Activated CD8-positive, alpha-beta memory T cell treated with anti-CD3 and anti-CD28 coated beads for 24 hours (primary cell): Measurements from ENCODE around the gene RNF214.

ENCODE experiments used
- DNase-seq: peaks from one replicate; pipeline ENCODE4 v3.0.0-alpha.2; 2020

Gene RNF214

DNA sequence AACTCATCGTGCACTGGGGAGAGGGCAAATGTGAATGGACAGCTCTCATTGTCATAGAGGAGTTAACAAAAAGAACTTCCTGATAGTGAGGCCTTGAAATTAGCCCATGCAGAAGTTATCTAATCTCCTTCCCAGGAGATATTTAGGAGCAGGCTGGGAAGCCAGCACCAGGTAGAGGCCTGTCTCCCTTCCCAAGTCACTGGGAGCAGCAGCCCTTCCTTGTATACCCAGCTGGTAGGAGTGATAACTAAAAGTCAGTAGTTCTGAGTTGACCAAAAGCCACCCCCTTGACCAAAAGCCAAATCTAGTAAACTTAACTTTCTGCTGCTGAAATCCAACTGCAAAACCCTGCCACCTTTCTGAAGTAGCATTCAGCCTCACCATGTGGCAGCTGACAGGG lies 57.3 kb downstream of the RNF214 start:
- DNase-seq = no peak

DNA sequence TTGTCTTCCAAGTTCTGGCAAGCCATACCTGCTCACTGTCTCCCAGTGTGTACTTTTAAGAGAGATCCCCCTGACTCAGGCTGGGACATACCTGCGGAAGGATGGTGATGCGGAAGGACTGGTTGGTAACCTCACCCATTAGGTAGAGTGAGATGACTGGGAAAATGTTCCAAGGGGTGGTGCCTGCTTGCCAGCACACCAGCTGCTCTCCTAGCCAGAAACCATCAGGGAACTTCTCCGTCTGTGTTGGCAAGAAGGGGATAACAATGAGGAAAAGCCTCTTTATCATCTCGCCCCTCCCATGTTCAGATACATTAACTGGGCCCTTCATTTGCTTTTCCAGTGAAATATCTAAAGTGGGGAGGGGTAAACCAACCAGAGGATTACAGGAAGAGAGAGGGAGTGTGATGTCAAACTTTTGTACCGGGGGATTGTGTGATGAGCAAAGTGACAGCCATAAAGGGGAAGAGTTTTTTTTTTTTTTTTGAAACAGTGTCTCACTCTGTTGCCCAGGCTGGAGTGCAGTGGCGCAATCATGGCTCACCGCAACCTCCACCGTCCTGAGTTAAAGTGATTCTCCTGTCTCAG lies 58.4 kb downstream of the RNF214 start, which contains the start of gene BACE1-AS:
BACE1-AS (plus strand) TSS at position 538 of the 588 bp plus-strand sequence.
- DNase-seq = no peak

DNA sequence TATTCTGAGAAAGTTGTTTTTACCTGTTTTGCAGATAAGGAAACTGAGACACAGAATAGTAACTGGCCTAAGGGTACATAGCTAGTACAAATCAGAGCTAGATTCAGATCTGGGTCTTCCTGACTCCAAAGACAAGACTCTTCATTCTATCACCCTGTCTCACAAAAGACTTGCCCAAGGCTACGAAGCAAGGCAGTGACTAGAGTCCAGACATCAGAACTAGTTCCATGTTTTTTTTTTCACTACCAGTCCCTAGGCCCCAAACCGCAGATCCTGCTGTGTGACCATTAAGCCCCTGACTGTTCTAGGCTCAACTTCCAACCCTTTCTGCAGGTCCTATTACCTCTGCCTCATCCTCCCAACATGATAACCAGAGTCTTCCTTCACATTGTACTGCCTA lies 60.1 kb downstream of the RNF214 start:
- no peak for DNase-seq

DNA sequence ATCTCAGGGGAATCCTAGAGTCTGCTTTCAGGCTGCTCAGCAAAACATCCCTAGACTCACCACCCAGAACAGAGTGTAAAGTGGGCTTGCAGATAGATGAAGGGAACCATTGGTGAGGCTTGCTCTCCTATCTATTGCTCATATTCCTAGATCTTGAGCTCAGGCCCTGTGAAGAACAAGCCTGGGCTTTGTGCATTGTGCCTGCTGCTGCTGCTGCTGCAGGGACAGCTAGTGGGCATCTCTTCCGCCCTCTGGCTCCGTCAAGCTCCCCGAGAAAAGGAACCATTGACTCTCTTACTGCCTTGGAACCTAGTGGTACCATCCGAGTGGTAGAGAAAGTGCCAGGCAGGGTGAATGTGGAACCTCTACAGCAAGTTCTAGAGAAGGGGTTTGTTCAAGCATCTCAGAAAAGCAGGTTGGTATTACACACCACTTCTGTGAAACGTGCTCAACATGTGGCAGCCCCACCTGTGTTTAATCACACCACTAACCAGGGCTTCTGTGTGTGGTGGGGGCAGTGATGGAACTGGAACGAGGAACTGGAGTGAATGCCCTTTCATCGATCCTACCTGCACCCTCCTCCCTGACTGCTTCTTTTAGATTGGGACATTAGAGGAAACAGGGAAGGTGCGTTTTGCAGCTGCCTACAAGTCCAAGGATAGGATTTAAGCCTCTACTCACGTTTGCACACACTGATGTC lies 63.1 kb downstream of the RNF214 start:
- no peak for DNase-seq

DNA sequence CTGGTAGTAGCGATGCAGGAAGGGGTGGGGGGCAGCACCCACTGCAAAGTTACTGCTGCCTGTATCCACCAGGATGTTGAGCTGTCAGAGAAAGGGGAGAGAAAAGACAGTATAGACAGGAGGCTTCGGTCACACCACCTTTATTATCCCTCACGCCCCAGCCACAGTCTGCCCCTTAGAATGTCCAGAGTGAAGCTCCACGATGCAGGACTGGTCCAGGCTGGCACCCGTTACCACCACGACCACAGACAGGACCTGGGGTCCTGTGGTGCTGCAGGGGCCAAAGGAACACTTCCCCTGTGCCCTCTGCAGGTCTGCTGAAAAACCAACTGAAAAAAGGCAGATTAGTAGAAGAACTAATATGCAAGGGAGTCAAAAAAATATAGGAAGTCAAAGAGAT lies 64.4 kb downstream of the RNF214 start:
- DNase-seq = no peak

DNA sequence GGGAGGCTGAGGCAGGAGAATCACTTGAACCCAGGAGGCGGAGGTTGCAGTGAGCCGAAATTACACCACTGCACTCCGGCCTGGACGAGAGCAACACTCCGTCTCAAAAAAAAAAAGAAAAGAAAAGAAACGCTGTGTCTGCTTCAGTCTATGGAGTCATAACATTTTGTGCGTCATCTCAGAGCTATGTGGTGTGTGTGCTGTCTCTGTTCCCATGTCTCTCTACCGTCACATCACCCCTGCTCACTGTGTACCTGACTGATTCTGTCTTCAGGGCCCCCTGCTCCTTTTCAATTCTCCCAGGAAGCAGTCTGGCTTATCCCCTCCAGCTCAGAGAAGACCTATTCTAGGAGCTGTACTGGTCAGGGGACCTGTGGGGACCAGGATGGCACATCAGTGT lies 65.7 kb downstream of the RNF214 start:
- DNase-seq = no peak

DNA sequence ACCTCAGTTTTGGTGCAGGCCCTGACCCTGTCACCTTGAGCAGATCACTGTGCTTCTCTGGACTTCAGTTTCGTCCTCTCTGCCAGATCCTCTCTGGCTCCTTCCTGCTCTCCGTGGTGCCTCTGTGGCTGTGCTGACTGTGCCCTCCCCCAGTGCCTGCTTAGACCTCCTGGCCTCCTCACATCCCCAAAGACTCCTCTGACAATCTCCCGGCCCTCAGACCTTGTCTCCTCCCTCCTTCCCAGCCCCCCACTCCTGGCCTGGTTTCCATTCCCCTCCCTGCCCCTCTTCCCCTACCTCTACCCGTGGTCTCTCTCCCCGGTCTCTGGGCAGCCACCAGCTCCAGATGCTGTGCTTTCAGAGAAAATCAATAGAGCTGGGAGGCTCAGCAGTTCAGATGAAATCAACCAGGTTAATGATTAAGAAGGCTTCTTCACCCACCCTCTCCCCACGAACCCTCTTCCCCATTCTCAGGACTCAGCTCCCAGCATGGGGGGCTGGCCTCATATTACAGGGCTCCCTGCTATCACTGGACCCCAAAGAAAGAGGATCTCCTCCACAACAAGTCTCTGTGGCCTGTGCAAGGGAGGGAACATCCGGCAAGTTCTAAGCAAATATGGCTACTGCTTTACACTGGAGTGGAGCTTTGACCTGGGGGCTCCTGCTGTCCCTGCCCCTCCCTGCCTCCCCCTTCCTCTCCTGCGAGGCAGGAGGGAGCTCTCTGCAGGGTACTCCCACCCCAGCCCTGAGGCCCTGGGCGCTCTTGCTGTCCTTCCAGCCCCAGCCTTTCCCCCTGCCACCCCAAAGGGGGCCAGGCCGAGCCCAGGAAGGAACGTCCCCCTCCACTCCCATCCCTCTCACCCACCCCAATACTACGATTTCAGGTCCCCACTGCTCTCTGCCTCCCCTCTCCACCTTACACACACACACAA lies 67.1 kb downstream of the RNF214 start:
- no peak for DNase-seq

DNA sequence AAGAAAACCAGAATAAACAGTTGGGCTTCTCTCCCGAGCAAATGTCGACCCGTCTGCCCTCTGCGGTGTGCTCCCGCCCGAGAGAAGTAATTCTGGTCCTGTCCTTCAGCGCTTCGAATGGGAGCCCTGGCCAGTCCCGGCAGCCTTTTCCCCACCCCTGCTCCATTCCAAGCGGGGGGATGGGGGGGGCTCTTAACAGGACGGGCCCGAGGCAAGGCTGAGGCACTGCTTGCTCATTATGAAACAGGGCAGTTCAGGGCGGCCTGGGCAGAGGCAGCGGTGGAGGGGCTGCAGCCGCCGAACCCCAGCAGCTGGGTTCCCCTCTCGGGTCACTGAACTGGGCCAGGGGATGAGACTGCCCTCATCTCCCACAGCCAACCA lies 67.8 kb downstream of the RNF214 start:
- no peak for DNase-seq

DNA sequence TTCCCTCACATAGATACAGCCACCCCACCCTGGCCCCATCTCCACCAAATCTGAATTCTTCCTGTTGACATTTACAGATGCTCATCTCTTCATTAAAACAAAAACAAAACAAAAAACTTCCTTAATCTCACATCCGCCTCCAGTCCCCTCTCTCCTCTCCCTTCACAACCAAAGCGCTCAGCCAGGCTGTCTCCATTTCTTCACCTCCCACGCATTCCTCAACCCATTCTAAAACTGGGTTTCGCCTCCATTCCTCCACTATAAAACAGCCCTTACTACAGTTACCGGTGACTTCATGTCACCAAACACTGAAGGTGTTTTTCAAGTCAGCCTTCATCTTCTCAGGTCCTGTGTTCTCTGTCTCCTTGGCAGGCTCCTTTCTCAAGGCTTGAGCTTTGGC lies 68.3 kb downstream of the RNF214 start:
- no peak for DNase-seq

DNA sequence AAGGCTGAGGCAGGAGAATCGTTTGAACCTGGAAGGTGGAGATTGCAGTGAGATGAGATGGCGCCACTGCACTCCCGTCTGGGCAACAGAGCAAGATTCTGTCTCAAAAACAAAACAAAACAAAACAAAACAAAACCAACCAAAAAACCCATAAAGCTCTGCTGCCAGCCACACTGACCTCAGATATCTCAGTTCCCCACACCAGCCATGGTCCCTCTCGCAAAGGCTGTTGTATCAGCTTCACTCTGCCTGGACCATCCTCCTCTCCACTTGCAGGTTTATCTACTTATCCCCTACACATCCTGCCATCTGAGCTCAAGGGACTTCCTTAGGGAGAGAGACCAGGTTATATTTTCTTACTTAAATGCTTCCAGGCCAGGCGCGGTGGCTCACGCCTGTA lies 69.8 kb downstream of the RNF214 start:
- DNase-seq = no peak

DNA sequence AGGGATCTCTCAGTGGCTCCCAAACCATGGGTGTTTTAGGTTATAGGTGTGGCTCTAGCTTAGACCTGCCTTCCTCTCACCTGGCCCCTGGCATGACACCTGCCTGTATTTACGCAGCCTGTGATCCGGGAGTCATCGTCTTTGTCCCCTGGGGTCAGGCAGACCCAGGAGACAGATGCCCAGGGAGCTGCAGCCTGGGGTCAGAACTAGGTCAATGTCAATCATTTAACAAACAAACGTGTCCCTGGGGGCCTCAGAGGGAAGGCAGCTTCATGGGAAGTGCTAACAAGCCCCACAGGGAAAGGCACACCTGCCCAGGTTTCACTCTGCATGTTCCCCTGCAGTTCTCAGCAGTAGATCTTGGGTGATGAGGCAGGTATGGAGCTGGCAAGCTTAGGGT lies 70.6 kb downstream of the RNF214 start:
- no peak for DNase-seq

DNA sequence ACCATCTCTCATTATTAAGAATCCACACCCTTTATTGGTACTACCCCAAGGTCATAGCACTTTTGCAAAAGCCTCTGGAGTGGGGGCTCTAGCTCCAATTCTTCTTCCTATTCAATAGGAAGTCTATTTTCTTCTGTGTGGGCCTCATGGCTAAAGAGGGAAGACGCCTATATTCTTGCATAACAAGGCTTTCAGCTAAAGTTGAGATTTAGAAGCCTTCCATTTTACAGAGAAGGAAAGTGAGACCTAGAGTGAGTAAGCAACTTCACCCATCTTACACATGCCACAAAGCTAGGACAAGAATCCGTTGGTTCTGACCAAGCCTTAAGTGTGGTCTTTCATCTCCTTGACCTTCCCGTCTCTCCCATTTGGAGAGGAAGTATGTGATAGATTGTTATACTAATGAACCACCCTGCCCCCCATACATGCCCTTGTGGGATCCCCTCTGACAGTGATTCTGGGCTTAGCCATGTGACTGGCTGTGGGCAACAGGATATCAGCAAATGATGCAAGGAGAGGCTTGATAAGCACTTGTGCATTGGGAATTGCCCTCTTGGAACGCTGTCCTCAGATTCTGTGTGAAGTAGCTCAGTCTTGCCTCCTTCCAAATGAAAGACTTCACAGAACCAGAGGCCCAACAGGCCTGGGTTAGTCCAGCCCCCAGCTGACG lies 71.3 kb downstream of the RNF214 start:
- no peak for DNase-seq

DNA sequence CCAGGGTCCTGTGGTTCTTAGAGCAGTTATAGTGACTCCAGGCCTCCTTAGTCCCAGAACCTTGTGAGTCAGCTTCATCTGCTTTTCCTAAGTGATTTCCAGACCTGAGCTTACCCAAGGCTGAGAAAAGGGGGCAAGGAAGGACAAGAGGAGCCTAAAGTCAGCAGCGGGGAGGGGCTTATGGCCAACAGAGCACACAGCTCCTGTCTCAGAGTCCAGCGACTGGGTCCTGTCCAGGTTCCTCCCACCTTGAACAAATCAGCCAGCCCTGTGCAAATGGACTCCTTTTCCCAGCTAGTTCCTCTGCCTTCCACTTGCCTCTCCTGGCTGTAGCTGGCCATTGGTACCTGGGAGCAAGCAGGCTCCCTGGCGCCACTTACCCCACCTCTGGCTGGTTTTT lies 72.7 kb downstream of the RNF214 start:
- no peak for DNase-seq

DNA sequence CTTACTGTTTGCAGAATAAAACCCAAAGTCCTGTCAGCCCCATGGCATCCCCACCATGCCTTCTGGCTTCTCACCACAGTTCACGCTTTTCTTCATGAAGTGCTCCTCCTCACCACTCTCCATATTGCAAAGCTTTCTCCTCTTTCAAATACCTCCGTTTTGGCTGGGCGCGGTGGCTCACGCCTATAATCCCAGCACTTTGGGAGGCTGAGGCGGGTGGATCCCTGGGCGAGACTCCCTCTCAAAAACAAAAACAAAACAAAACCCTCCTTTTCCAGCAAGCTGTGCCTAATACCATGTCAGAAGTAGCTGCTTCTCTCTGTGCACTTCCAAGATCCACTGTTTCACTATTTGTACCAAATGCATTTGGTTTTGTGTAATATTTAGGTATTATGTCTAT lies 76.8 kb downstream of the RNF214 start:
- DNase-seq = no peak

DNA sequence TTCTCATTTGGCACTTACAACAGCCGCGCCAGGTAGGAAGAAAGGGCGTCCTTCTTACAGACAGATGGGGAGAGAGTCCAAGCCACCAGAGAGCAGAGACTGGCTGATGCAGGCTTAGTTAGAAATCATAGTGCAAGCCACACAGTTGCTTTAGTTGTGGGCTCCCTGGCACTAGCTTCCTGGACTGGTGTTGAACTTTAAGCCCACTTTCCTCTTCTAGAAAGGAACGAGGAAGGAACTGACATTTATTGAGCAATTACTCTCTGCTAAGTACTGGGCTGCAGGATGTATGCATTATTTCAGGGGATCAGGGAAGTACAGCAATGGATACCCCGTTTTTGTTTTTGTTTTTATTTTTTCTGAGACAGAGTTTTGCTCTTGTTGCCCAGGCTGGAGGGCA lies 80.6 kb downstream of the RNF214 start:
- no peak for DNase-seq

DNA sequence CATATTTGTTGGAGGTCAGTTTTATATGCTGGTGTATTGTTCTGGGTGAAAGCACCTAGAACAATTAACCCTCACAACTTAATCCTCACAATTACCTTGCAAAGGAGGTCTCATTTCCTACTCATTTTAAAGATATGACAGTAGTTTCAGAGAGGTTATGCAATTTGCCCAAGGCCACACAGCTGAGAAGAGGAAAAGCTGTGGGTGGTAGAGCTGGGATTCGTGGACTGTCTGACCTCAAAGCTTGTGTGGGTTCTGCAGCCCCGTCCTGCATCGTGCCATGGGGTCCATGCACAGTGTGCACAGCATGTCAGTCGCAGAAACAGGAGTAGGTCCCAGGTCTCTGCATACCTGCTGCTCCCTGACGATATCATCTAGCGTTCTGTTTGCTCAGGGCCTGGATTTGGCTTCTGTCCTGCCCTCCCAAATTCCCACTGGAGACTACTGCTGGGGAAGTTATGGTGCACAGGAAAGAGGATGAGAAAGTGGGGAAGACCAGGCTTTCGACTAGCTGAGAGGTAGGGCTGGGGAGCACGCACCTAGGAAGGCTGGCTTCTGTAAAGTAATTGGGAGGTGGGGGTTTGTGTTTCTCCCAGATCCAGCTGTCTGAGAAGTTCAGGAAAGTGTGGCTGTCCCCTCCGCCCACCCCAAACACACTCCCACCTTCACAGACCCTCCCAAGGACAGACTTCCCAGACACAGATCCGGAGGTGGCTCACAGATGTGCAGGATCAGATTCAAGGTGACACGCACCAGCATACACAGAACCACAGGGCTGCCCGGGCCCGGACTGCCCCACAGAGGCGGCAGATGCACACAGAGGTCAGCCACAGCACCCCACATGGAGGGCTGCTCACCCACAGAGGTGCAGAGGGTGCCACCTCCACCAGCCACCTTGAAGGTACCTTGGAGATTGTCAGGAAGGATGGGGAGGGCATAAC lies 81.6 kb downstream of the RNF214 start:
- no peak for DNase-seq

DNA sequence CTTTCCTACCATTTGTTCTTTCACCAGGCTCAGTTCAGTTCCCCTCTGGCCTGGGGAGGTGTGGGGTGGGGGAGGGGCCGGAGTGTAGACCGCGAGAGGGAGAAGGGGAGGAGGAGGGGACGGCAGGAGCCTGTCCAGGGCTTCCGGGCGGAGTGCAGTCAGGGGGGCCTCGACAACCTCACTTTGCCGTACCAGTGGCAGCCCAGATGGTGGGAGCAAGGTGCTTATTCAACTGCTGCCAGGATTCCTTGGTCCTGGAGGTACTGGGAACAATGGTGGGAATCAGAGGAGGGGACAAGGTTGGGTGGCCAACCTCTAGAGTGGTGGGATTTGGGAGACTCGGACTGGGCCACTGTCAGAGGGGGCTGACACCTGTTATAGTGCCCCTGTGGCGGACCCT lies 82.4 kb downstream of the RNF214 start:
- DNase-seq = no peak

DNA sequence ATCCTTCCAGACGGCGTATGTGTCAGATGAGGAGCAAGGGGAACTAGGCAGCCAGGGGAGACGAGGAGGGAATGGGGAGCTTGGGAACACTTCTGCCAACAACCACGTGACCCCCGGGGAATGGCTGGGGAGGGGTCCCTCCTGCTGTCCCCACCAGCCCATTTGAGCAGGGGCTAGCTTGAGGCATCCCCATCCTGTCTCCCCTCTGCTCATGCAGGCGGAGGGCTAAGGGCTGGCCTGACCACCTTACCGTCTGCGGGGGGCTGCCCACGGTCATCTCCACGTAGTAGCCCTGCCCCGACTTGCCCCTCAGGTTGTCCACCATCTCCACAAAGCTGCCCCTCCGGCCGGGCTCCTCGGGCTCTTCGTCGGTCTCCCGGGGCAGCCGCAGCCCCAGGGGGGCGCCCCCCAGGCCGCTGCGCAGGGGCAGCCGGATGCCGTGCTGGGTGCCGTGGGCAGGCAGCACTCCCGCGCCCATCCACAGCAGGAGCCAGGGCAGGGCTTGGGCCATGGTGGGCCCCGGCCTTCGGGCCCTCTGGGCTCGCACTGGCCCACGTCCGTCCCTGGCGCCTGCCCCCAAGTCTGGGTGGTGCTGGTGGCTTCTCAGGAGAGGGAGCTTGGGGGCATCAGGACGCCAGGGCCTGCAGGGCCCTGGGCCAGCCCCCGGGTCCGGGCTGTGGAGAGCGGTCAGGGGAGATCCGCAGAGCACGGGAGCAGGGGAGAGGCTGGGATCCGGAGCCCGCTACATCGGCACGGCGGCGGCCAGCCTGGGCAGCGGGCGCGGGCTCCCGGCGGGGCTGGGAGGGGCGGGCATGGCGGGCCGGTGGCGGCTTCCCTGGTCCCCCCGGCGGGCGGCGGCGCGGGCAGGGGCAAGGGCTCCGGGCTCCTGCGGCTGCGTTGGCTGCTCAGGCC lies 83.1 kb downstream of the RNF214 start:
- peak; percentile 68 for DNase-seq

DNA sequence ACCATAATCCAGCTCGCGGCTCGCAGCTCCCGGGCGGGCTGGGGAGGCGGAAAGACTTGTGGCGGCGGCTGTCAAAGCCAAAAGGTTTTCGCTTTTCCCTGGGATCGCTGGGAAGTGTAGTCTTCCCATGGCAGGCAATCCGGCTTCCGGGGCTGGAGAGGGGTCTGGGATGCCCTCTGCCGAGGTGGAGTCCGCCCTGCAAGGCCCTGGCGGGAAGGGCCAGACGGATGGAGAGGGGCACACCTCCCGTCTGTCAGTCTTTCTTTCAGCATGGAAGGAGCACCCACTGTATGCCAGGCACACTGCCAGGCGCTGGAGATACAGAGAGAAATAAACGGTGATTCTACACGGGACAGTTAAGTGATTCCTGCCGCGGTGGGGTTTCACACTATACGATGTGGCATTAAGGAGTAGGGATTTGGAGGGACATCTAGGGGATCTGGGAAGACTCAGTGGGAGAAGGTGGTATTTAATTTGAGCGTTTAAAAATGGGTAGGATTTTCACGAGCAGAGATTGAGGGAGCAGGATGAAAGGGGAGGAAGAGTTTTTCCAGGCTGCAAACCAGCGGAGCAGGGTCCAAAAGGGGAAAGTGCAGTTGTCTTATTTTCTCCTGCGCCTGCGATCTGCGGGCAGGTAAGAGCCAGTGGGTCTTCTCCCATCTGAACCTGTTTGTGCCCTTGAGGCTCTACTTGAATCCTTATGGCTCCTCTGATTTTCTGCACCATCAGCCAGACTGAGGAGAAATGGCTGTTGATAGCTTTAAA lies 83.9 kb downstream of the RNF214 start, which contains the start of gene BACE1:
BACE1 (minus strand) TSS at position 60 of the 765 bp plus-strand sequence. CDS start 461 bp downstream, outside the sequence.
- no peak for DNase-seq

DNA sequence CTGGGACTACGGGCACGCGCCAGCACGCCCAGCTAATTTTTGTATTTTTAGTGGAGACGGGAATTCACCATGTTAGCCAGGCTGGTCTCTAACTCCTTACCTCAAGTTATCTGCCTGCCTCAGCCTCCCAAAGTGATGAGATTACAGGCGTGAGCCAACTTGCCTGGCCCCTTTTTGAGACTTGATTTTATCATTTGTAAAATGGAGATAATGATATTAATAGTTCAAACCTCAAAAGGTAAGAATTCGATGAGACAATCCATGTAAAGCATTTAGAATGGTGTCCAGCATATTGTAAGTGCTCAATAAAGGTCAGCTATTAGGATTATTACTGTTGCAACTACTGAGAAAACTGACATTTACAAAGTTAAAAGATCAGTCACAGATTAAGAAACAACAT lies 86.3 kb downstream of the RNF214 start:
- DNase-seq = no peak
